Stimulated activated effector memory CD8-positive, alpha-beta T cell treated with anti-CD3 and anti-CD28 coated beads, Interleukin-12 subunit alpha, Interleukin-12 subunit beta, amount 100 ng/mL, for 72 hours (primary cell): ENCODE results near the gene TMEM179.

Experiments used
- ATAC-seq: fragments of 150-1000 bp; cut with Tn5 transposase; 2 replicates; pipeline ENCODE4 v1.10.0; 2021
- DNase-seq, 2 donors: peaks; one replicate each; pipeline ENCODE4 v3.0.0; 2021 to 2022; ENCODE audit warnings: low spot score in 2 of 2
- H3K27ac Mint-ChIP-seq: one replicate; pipeline ENCODE4 v1.8.0; 2022; ENCODE audit warnings: mild to moderate bottlenecking, mixed read lengths
- H3K36me3 Mint-ChIP-seq: one replicate; pipeline ENCODE4 v1.8.0; 2022; ENCODE audit warnings: mild to moderate bottlenecking, mixed read lengths
- H3K4me1 Mint-ChIP-seq: one replicate; pipeline ENCODE4 v1.8.0; 2022; ENCODE audit warnings: mixed read lengths
- H3K4me3 Mint-ChIP-seq: one replicate; pipeline ENCODE4 v1.8.0; 2022; ENCODE audit warnings: mild to moderate bottlenecking, mixed read lengths
- H3K9me3 Mint-ChIP-seq: one replicate; pipeline ENCODE4 v1.8.0; 2022; ENCODE audit warnings: mixed read lengths

Gene TMEM179

GRCh38 chr14:104614126-104614812 lies 9.7 kb upstream of the TMEM179 start:
- Mint-ChIP-seq H3K4me1 (no peaks in the 10 kb centered on the region), H3K36me3 (no peaks in the 10 kb centered on the region), H3K4me3 (no peak overlapping the region), H3K27ac (no peak overlapping the region), H3K9me3 (no peaks in the 10 kb centered on the region)
- ATAC-seq = no peak
- no peak for DNase-seq

- Mint-ChIP-seq H3K4me1 (no peaks in the 10 kb centered on the region), H3K9me3 (no peaks in the 10 kb centered on the region), H3K27ac (no peak overlapping the region), H3K36me3 (no peaks in the 10 kb centered on the region), H3K4me3 (no peak overlapping the region)
- DNase-seq = no peak
- no peak for ATAC-seq
Observed at GRCh38 chr14:104611881-104612280, 7.3 kb upstream of the TMEM179 start.

GRCh38 chr14:104610749-104611310 lies 6.3 kb upstream of the TMEM179 start:
- H3K9me3 Mint-ChIP-seq = no peaks in the 10 kb centered on the region
- no peak overlapping the region for H3K27ac Mint-ChIP-seq
- H3K36me3 Mint-ChIP-seq = no peaks in the 10 kb centered on the region
- no peak overlapping the region for H3K4me3 Mint-ChIP-seq
- no peak for ATAC-seq
- no peak for DNase-seq
- H3K4me1 Mint-ChIP-seq = no peaks in the 10 kb centered on the region

- Mint-ChIP-seq H3K9me3 (no peaks in the 10 kb centered on the region), H3K36me3 (no peaks in the 10 kb centered on the region)
- no peak for DNase-seq
Observed at GRCh38 chr14:104609666-104610065, 5.1 kb upstream of the TMEM179 start.

GRCh38 chr14:104603711-104604401 lies 716 bp downstream of the TMEM179 start:
- Mint-ChIP-seq H3K4me1 (peaks cover 8% of the 10 kb centered on the region), H3K9me3 (no peaks in the 10 kb centered on the region), H3K4me3 (no peak overlapping the region), H3K36me3 (no peaks in the 10 kb centered on the region), H3K27ac (no peak overlapping the region)
- DNase-seq (no peak), ATAC-seq (no peak)

More at GRCh38 chr14:104609666-104610065, 5.1 kb upstream of the TMEM179 start:
- Mint-ChIP-seq H3K4me1 (no peaks in the 10 kb centered on the region), H3K4me3 (no peak overlapping the region), H3K27ac (no peak overlapping the region)
- ATAC-seq = no peak

- ATAC-seq = no peak
- Mint-ChIP-seq H3K4me3 (no peak overlapping the region), H3K27ac (no peak overlapping the region), H3K4me1 (peaks cover 8% of the 10 kb centered on the region), H3K9me3 (no peaks in the 10 kb centered on the region), H3K36me3 (no peaks in the 10 kb centered on the region)
- DNase-seq = no peak
Observed at GRCh38 chr14:104602933-104603325, 1.6 kb downstream of the TMEM179 start.

- Mint-ChIP-seq H3K4me3 (no peak overlapping the region), H3K36me3 (no peaks in the 10 kb centered on the region), H3K27ac (no peak overlapping the region), H3K9me3 (no peaks in the 10 kb centered on the region), H3K4me1 (peaks cover 8% of the 10 kb centered on the region)
- ATAC-seq (peak; percentile 20), DNase-seq (no peak)
Observed at GRCh38 chr14:104602315-104602932, 2.1 kb downstream of the TMEM179 start.

- no peaks in the 10 kb centered on the region for H3K36me3 Mint-ChIP-seq
- no peak overlapping the region for H3K4me3 Mint-ChIP-seq
- ATAC-seq (no peak), DNase-seq (no peak)
- no peak overlapping the region for H3K27ac Mint-ChIP-seq
- H3K4me1 Mint-ChIP-seq = peaks cover 8% of the 10 kb centered on the region
- no peaks in the 10 kb centered on the region for H3K9me3 Mint-ChIP-seq
Observed at GRCh38 chr14:104601786-104602185, 2.8 kb downstream of the TMEM179 start.

- DNase-seq (no peak), ATAC-seq (no peak)
- H3K27ac Mint-ChIP-seq = no peak overlapping the region
- H3K4me3 Mint-ChIP-seq = no peak overlapping the region
- no peaks in the 10 kb centered on the region for H3K36me3 Mint-ChIP-seq
- H3K4me1 Mint-ChIP-seq = peaks cover 8% of the 10 kb centered on the region
- H3K9me3 Mint-ChIP-seq = no peaks in the 10 kb centered on the region
Observed at GRCh38 chr14:104600805-104601204, 3.8 kb downstream of the TMEM179 start.

GRCh38 chr14:104600141-104600643 lies 4.4 kb downstream of the TMEM179 start:
- DNase-seq (no peak), ATAC-seq (no peak)
- Mint-ChIP-seq H3K4me3 (no peak overlapping the region), H3K9me3 (no peaks in the 10 kb centered on the region), H3K27ac (no peak overlapping the region), H3K4me1 (peaks cover 8% of the 10 kb centered on the region), H3K36me3 (no peaks in the 10 kb centered on the region)

- ATAC-seq = no peak
- DNase-seq = no peak
- Mint-ChIP-seq H3K36me3 (no peaks in the 10 kb centered on the region), H3K27ac (no peak overlapping the region), H3K4me3 (no peak overlapping the region), H3K9me3 (no peaks in the 10 kb centered on the region), H3K4me1 (peaks cover 8% of the 10 kb centered on the region)
Observed at GRCh38 chr14:104599446-104599845, 5.1 kb downstream of the TMEM179 start.

GRCh38 chr14:104598910-104599273 lies 5.7 kb downstream of the TMEM179 start:
- Mint-ChIP-seq H3K4me3 (no peak overlapping the region), H3K9me3 (no peaks in the 10 kb centered on the region), H3K4me1 (peaks cover 3% of the 10 kb centered on the region), H3K27ac (no peak overlapping the region), H3K36me3 (no peaks in the 10 kb centered on the region)
- DNase-seq (no peak), ATAC-seq (no peak)

GRCh38 chr14:104598039-104598909 lies 6.3 kb downstream of the TMEM179 start:
- H3K36me3 Mint-ChIP-seq = no peaks in the 10 kb centered on the region
- H3K4me3 Mint-ChIP-seq = no peak overlapping the region
- H3K4me1 Mint-ChIP-seq = no peaks in the 10 kb centered on the region
- no peak for ATAC-seq
- no peak for DNase-seq
- no peak overlapping the region for H3K27ac Mint-ChIP-seq
- no peaks in the 10 kb centered on the region for H3K9me3 Mint-ChIP-seq

- Mint-ChIP-seq H3K27ac (no peak overlapping the region), H3K4me1 (no peaks in the 10 kb centered on the region), H3K4me3 (no peak overlapping the region), H3K36me3 (no peaks in the 10 kb centered on the region), H3K9me3 (no peaks in the 10 kb centered on the region)
- DNase-seq = no peak
- ATAC-seq = no peak
Observed at GRCh38 chr14:104597576-104597975, 7.0 kb downstream of the TMEM179 start.

GRCh38 chr14:104596927-104597351 lies 7.6 kb downstream of the TMEM179 start:
- no peak for ATAC-seq
- no peak for DNase-seq
- Mint-ChIP-seq H3K9me3 (no peaks in the 10 kb centered on the region), H3K36me3 (no peaks in the 10 kb centered on the region), H3K27ac (no peak overlapping the region), H3K4me1 (no peaks in the 10 kb centered on the region), H3K4me3 (no peak overlapping the region)
